Raji (cell line): ENCODE measurements around the gene PERM1.

Experiments used
- POLR2A ChIP-seq: IDR thresholded peaks from 2 replicates; pipeline ENCODE4 v1.6.1; 2011; ENCODE audit warnings: low read depth, low read length, control low read depth; ENCODE audit not compliant: insufficient read depth

The PERM1 gene

DNA sequence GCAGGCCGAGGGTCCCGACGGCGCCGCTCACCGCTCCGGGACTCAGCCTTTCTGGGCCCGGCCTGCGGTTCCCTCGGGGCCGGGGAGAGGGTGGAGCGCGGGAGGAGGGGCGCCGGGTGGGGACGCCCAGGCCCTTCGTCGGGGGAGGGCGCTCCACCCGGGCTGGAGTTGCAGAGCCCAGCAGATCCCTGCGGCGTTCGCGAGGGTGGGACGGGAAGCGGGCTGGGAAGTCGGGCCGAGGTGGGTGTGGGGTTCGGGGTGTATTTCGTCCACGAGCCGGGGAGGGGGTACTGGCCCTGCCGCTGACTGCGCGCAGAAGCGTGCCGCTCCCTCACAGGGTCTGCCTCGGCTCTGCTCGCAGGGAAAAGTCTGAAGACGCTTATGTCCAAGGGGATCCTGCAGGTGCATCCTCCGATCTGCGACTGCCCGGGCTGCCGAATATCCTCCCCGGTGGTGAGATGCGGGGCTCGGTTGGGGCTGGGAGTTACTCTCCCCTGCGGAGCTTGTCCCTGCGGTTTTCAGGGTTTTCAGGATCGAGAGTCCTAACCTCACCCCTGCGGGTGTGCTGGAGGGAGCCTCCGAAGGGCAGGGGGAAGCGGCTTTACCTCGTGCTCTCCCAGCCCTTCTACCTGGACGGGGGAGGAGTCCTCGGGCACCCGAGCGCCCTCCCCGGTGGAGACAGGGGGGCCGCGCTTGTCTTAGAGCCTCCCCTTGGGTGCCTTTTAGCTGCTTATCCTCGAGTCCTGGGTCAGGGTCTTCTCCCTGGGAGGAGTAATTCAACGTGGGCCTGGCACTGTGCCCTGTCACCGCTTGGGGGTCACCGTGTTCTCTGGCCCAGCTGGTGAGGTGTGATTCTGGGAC lies 56.1 kb downstream of the PERM1 start:
- no peak for TF ChIP-seq POLR2A
